Lower leg skin (tissue), 4 donors: ENCODE data around the gene EVI5L. TPM values are rescaled to one million over a fixed set of nuclear protein-coding genes. Genes with fewer than 3 reads are reported as not detected.

ENCODE experiments used
- DNase-seq, 2 donors: peaks; one replicate each; pipeline ENCODE4 v3.0.0-alpha.2; 2019; ENCODE audit warnings: low spot score in 2 of 2
- H3K4me3 ChIP-seq: fragments of 200-600 bp; sonication (generic); 2 replicates; pipeline ENCODE4 v1.5.1; 2017; ENCODE audit warnings: mild to moderate bottlenecking, low read depth; ENCODE audit not compliant: poor library complexity, severe bottlenecking
- POLR2A ChIP-seq, 2 donors: fragments of 450-650 bp; IDR thresholded peaks; one replicate each; pipeline ENCODE4 v1.6.1; 2016 to 2017; ENCODE audit warnings: antibody characterized with exemption in 2 of 2, mild to moderate bottlenecking in 1 of 2, moderate library complexity in 1 of 2
- WGBS, 2 donors: methylation state at CpG; one replicate each; pipeline ENCODE4 v1.1.5; 2018; 5-methylcytosine and 5-hydroxymethylcytosine counted together
- intact Hi-C: fragments of 100-400 bp; cut with DNase I; formaldehyde crosslinking; loops from one replicate; pipeline ENCODE4 v1.15.0; 2023; ENCODE audit warnings: low total_unique reads
- total RNA-seq, 4 donors: library from RNA; depleted of rRNA; stranded (reverse); fragments of >200 nt; gene quantifications; one replicate each; pipeline ENCODE4 v1.1.0, GENCODE V29; 2016
- TF ChIP-seq, protein P1 (sequence below), 3 donors: fragments of 450-650 bp; IDR thresholded peaks; one replicate each; pipeline ENCODE4 v1.5.1; 2016; ENCODE audit warnings: antibody characterized with exemption in 3 of 3, mild to moderate bottlenecking in 3 of 3, moderate library complexity in 2 of 3

The EVI5L gene
- total RNA-seq, 4 donors from 2014 or later, result 16.2 to 23.3 (median 20.0) TPM

DNA sequence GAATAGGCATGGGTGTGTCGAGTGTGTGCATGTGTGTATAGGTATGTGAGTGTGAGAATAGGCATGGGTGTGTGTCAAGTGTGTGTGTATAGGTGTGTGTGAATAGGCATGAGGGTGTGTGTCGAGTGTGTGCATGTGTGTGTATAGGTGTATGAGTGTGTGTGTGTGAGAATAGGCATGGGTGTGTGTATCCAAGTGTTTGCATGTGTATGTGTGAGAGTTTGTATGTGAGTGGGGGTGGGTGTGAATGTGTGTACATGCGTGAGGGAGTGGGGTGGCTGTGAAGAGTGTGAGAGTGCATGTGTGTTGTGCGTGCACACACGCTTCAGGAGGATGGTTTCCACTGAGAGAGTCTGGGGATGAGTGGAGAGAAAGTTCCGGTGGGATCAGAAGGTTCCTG lies 13.5 kb downstream of the EVI5L start:
- intact Hi-C loops, result loop anchor here (5.0 kb wide), 1 partner anchor 1671 kb away; no protein-coding TSS in a partner anchor
- TF ChIP-seq, protein P1, sequence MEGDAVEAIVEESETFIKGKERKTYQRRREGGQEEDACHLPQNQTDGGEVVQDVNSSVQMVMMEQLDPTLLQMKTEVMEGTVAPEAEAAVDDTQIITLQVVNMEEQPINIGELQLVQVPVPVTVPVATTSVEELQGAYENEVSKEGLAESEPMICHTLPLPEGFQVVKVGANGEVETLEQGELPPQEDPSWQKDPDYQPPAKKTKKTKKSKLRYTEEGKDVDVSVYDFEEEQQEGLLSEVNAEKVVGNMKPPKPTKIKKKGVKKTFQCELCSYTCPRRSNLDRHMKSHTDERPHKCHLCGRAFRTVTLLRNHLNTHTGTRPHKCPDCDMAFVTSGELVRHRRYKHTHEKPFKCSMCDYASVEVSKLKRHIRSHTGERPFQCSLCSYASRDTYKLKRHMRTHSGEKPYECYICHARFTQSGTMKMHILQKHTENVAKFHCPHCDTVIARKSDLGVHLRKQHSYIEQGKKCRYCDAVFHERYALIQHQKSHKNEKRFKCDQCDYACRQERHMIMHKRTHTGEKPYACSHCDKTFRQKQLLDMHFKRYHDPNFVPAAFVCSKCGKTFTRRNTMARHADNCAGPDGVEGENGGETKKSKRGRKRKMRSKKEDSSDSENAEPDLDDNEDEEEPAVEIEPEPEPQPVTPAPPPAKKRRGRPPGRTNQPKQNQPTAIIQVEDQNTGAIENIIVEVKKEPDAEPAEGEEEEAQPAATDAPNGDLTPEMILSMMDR (IDR thresholded peaks at IDR 0.05), result no peak
- no peak for TF ChIP-seq POLR2A (IDR thresholded peaks at IDR 0.05)
- DNase-seq, result no peak
- H3K4me3 ChIP-seq, result no peak overlapping the region
- 93 to 94% methylated on average over 6 of the region's 6 CpGs for WGBS, 2 donors

DNA sequence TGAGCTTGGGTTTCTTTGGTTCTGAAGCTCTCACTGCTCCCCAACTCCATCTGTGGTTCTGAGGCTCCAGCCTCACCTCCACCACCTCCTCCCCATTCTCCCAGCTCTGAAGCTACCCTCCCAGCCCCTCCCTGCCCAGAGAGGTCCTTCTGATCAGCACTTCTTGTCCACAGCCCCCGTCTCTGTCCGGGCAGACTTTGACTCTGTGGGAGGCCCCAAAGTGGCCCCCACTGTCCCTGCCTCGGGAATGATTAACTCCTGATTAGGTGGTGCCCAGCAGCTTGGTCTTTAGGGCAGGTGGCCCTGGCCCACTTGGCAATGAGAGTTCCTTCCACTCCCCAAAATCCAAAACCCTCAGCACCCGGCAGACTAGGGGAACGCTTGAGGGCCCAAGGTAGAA lies 14.4 kb downstream of the EVI5L start:
- no peak overlapping the region for H3K4me3 ChIP-seq
- 89 to 94% methylated on average over 3 to 5 of the region's 5 CpGs for WGBS, 2 donors
- intact Hi-C loops, result loop anchor here (5.0 kb wide), 1 partner anchor 1672 kb away; no protein-coding TSS in a partner anchor
- DNase-seq, result no peak
- TF ChIP-seq POLR2A (IDR thresholded peaks at IDR 0.05), result no peak
- TF ChIP-seq, protein P1 (IDR thresholded peaks at IDR 0.05), result no peak

GRCh38 chr19:7844951-7845350 lies 14.9 kb downstream of the EVI5L start:
- DNase-seq, result no peak
- H3K4me3 ChIP-seq, result no peak overlapping the region
- intact Hi-C loops, result loop anchor here (5.0 kb wide), 1 partner anchor 1673 kb away; no protein-coding TSS in a partner anchor
- WGBS, 2 donors, result 94% methylated on average over 10 of the region's 10 CpGs
- no peak for TF ChIP-seq POLR2A (IDR thresholded peaks at IDR 0.05)
- TF ChIP-seq, protein P1 (IDR thresholded peaks at IDR 0.05), result no peak

DNA sequence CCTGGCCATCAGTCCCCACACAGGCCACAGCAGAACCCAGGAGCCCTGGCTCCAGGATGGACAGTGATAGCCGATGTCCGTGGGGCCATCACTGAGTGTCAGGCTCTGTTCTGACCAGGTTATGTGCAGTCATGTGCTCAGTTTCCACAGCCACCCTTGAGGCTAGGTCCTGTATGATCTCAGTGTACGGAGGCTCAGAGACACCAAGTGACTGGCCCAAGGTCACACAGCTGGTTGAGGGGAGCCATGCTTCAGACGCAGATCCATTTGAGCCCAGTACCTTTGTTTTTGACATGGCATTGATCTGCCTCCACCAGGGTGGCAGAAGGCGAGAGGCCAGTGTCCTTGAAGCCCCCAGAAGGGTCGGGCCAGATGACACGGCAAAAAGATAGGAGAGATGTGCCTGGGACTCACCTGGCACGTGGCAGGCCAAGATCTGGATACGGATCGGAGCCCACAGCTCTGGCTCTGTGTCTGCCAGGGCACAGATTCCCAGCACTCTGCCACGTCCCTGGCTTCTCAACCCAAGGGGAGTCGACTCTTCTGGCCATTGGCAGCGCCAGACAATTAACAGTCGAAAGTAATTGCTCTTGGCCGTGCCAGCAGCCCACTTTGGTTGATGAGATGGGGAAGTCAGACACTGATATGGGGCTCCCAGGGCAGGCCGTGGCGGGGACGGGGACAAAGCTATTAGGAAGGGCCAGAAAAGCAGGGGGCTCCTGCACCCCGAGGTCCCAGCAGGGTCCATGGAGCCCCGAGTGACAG lies 15.6 kb downstream of the EVI5L start:
- TF ChIP-seq POLR2A (IDR thresholded peaks at IDR 0.05), result no peak
- TF ChIP-seq, protein P1 (IDR thresholded peaks at IDR 0.05), result no peak
- WGBS, 2 donors, result 88 to 89% methylated on average over 19 to 20 of the region's 20 CpGs
- DNase-seq, result no peak
- intact Hi-C loops, result no loop called here
- H3K4me3 ChIP-seq, result no peak overlapping the region

GRCh38 chr19:7846155-7846646 lies 16.2 kb downstream of the EVI5L start:
- intact Hi-C loops, result no loop called here
- no peak overlapping the region for H3K4me3 ChIP-seq
- TF ChIP-seq, protein P1 (IDR thresholded peaks at IDR 0.05), result no peak
- no peak for TF ChIP-seq POLR2A (IDR thresholded peaks at IDR 0.05)
- WGBS, 2 donors, result 88 to 96% methylated on average over 15 to 19 of the region's 19 CpGs
- DNase-seq, result no peak
